WTC11 (cell line): Measurements from ENCODE around the gene HSPG2. TPM values are rescaled to one million over a fixed set of nuclear protein-coding genes. Genes with fewer than 3 reads are reported as not detected.

Experiments
- ATAC-seq: fragments of 200-7000 bp; cut with Tn5 transposase; 2 replicates; pipeline ENCODE4 v1.10.0; 2021; ENCODE audit warnings: mild to moderate bottlenecking, moderate library complexity
- CTCF ChIA-PET: fragments of 300-600 bp; sonication (Branson Sonifier 250); formaldehyde crosslinking; loops from one replicate; lab custom pipeline; 2021; ENCODE audit warnings: antibody characterized with exemption; lab: Charles Lee
- POLR2A ChIA-PET: fragments of 350-600 bp; sonication (Branson Sonifier 250); formaldehyde crosslinking; loops from one replicate; lab custom pipeline; 2021; ENCODE audit warnings: antibody characterized with exemption; lab: Charles Lee
- DNase-seq: peaks from one replicate; pipeline ENCODE4 v3.0.0; 2021; ENCODE audit warnings: low spot score
- H3K27ac Mint-ChIP-seq: 2 replicates; pipeline ENCODE4 v1.8.0; 2021; ENCODE audit warnings: mixed read lengths
- H3K27me3 Mint-ChIP-seq: 2 replicates; pipeline ENCODE4 v1.8.0; 2021; ENCODE audit warnings: low read depth, mild to moderate bottlenecking, moderate library complexity, mixed read lengths
- H3K36me3 Mint-ChIP-seq: 2 replicates; pipeline ENCODE4 v1.8.0; 2021; ENCODE audit warnings: mixed read lengths
- H3K4me1 Mint-ChIP-seq: 2 replicates; pipeline ENCODE4 v1.8.0; 2022; ENCODE audit warnings: mixed read lengths
- H3K4me3 Mint-ChIP-seq: 2 replicates; pipeline ENCODE4 v1.8.0; 2021; ENCODE audit warnings: mild to moderate bottlenecking, moderate library complexity, mixed read lengths
- H3K9me3 Mint-ChIP-seq: 2 replicates; pipeline ENCODE4 v1.8.0; 2021; ENCODE audit warnings: mixed read lengths
- ELF4 ChIP-seq: sonication (generic); formaldehyde crosslinking; IDR thresholded peaks from 2 replicates; pipeline ENCODE4 v1.8.1; 2022; ENCODE audit warnings: low read depth, mild to moderate bottlenecking, moderate library complexity, missing genetic modification reagents
- JUN ChIP-seq: sonication (generic); formaldehyde crosslinking; IDR thresholded peaks from 2 replicates; pipeline ENCODE4 v1.8.0; 2023; ENCODE audit warnings: mild to moderate bottlenecking, missing genetic modification reagents
- NFYB ChIP-seq: sonication (generic); formaldehyde crosslinking; conservative IDR thresholded peaks from 2 replicates; pipeline ENCODE4 v1.8.0; 2022; ENCODE audit warnings: low read depth, missing genetic modification reagents
- NR1H2 ChIP-seq: sonication (generic); formaldehyde crosslinking; IDR thresholded peaks from 2 replicates; pipeline ENCODE4 v1.9.0; 2021; ENCODE audit warnings: mild to moderate bottlenecking, moderate library complexity, missing genetic modification reagents
- PRRX2 ChIP-seq: fragments of 250-450 bp; sonication (Bioruptor Pico); IDR thresholded peaks from 2 replicates; pipeline ENCODE4 v1.8.0; 2021; ENCODE audit warnings: mild to moderate bottlenecking
- SMAD4 ChIP-seq: sonication (generic); formaldehyde crosslinking; IDR thresholded peaks from 2 replicates; pipeline ENCODE4 v1.8.0; 2022; ENCODE audit warnings: mild to moderate bottlenecking, missing genetic modification reagents
- ZBTB21 ChIP-seq: sonication (generic); formaldehyde crosslinking; IDR thresholded peaks from 2 replicates; pipeline ENCODE4 v1.8.1; 2023; ENCODE audit warnings: mild to moderate bottlenecking, missing genetic modification reagents, borderline replicate concordance
- ZBTB43 ChIP-seq: sonication (generic); formaldehyde crosslinking; IDR thresholded peaks from 2 replicates; pipeline ENCODE4 v1.8.1; 2023; ENCODE audit warnings: mild to moderate bottlenecking, missing genetic modification reagents
- ZNF219 ChIP-seq: sonication (generic); formaldehyde crosslinking; IDR thresholded peaks from 2 replicates; pipeline ENCODE4 v1.8.0; 2023; ENCODE audit warnings: missing genetic modification reagents, mild to moderate bottlenecking, borderline replicate concordance
- ZNF423 ChIP-seq: fragments of 250-450 bp; sonication (Bioruptor Pico); IDR thresholded peaks from 2 replicates; pipeline ENCODE4 v2.1.2; 2022; ENCODE audit warnings: mild to moderate bottlenecking, moderate library complexity
- ZNF532 ChIP-seq: fragments of 250-450 bp; sonication (Bioruptor Pico); IDR thresholded peaks from 2 replicates; pipeline ENCODE4 v1.9.0; 2021; ENCODE audit warnings: mild to moderate bottlenecking, borderline replicate concordance
- ZNF671 ChIP-seq: fragments of 250-450 bp; sonication (Bioruptor Pico); IDR thresholded peaks from 2 replicates; pipeline ENCODE4 v1.8.0; 2021; ENCODE audit warnings: mild to moderate bottlenecking
- total RNA-seq: library from RNA; stranded (reverse); gene quantifications from 3 replicates; pipeline ENCODE4 v1.2.3, GENCODE V29; 2021
- TF ChIP-seq, protein P1 (sequence below): sonication (generic); formaldehyde crosslinking; IDR thresholded peaks from 2 replicates; pipeline ENCODE4 v1.8.1; 2023; ENCODE audit warnings: mild to moderate bottlenecking, missing genetic modification reagents, moderate library complexity
- TF ChIP-seq, protein P2 (sequence below): fragments of 250-450 bp; sonication (Bioruptor Pico); IDR thresholded peaks from 2 replicates; pipeline ENCODE4 v1.9.0; 2021; ENCODE audit warnings: mild to moderate bottlenecking
- TF ChIP-seq, protein P3 (sequence below): fragments of 200-600 bp; IDR thresholded peaks from 2 replicates; pipeline ENCODE4 v1.8.0; 2022; ENCODE audit warnings: antibody characterized with exemption

HSPG2 gene
- total RNA-seq, 1 experiment from 2014 or later = 120 TPM

DNA sequence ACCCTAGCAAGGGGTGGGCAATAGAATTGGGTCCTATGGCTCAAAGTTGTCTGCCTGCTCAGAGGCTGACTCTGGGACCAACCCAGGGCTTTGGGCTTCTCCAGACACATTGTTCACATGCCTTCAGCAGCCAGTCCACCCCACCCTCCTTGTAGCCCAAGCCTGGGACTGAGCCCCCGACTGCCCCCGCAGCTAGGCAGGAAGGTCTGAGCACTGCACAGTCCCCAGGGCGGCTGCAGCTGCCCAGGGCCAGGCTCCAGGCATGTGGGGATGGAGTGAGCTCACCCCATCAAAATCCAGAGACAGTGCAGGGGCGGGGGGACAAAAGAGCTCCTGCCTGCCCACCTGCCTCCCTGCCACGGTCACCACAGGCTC, 35.6 kb downstream of the HSPG2 start:
- H3K4me1 Mint-ChIP-seq = peaks cover 31% of the 10 kb centered on the region

DNA sequence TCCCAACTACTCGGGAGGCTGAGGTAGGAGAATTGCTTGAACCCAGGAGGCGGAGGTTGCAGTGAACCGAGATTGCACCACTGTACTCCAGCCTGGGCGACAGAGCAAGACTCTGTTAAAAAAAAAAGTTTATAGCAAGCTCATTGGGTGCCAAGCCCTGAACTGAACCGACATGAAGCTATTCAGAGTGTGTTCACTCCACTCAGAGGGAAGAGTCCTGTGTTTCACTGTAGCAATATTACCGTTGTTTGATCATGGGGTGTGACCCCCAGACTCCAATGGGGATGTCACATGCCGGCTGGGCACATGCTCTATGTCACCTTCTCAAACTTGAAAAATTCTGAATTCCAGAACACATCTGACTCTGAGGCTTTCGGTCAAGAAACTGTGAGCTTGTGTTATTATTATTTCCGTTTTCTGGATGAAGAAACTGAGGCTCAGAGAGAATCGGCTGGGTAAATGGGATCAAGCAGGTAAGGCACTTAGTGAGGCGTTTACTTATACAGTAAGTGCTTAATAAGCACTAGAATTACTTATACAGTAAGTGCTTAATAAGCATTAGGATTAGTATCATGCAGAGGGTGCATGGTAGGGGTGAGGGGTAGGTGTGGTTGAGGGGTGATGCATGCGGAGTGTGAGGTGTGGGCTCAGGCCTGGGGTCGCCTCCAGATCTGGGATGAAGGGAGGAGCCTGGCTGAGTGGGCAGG, 36.2 kb downstream of the HSPG2 start:
- CTCF ChIA-PET = no interaction called here
- no peak for ATAC-seq
- no peak overlapping the region for H3K27ac Mint-ChIP-seq

More for the DNA sequence above, 35.6 kb downstream of the HSPG2 start:
- Mint-ChIP-seq H3K4me3 (no peak overlapping the region), H3K27me3 (no peaks in the 10 kb centered on the region), H3K27ac (peak overlapping the region; percentile 70), H3K9me3 (no peaks in the 10 kb centered on the region), H3K36me3 (peaks cover 3% of the 10 kb centered on the region; the same call in 1 of the 2 replicates)
- ATAC-seq = peak; percentile 49
- no peak for DNase-seq
- CTCF ChIA-PET = interaction anchor here (1.2 kb wide), 1 partner anchor 35 kb away, joined by 4 read pairs; the partner anchor contains the start of gene HSPG2
- TF ChIP-seq PRRX2 (no peak), ZNF219 (no peak), ZNF423 (CRISPR knock-in tag) (no peak), ZBTB21 (CRISPR knock-in tag) (no peak)
- TF ChIP-seq, protein P1, sequence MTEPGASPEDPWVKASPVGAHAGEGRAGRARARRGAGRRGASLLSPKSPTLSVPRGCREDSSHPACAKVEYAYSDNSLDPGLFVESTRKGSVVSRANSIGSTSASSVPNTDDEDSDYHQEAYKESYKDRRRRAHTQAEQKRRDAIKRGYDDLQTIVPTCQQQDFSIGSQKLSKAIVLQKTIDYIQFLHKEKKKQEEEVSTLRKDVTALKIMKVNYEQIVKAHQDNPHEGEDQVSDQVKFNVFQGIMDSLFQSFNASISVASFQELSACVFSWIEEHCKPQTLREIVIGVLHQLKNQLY = no peak
- POLR2A ChIA-PET = no interaction called here

DNA sequence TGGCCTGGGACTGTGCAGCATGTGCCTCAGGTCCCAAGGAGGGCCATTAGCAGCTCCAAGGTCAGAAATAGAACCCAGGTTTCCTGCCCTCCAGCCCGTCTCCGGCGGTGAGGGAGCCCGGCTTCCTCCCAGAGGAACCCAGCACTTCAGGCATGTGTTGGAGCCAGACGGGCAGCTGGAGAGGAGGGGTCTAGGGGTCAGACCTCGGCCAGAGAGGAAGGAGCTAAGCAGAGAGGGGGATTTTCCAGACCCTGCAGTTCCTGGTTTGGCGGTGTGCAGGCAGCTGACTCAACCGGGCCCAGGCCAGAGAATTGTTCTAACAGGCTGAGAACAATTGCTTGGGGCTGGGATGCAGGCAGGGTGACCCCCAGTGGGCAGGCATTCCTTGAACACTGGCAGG, 37.1 kb downstream of the HSPG2 start:
- peaks cover 31% of the 10 kb centered on the region for H3K4me1 Mint-ChIP-seq
- peak overlapping the region; percentile 74 for H3K27ac Mint-ChIP-seq
- H3K36me3 Mint-ChIP-seq = peaks cover 3% of the 10 kb centered on the region; the same call in 1 of the 2 replicates
- no peak overlapping the region for H3K4me3 Mint-ChIP-seq
- H3K9me3 Mint-ChIP-seq = no peaks in the 10 kb centered on the region
- CTCF ChIA-PET = no interaction called here
- no peaks in the 10 kb centered on the region for H3K27me3 Mint-ChIP-seq
- POLR2A ChIA-PET = no interaction called here
- DNase-seq = no peak
- ATAC-seq = no peak
- TF ChIP-seq, protein P2, sequence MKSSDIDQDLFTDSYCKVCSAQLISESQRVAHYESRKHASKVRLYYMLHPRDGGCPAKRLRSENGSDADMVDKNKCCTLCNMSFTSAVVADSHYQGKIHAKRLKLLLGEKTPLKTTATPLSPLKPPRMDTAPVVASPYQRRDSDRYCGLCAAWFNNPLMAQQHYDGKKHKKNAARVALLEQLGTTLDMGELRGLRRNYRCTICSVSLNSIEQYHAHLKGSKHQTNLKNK (CRISPR knock-in tag) = no peak
- no peak for TF ChIP-seq NFYB (CRISPR knock-in tag)
- no peak for TF ChIP-seq ZBTB43 (CRISPR knock-in tag)
- TF ChIP-seq NR1H2 (CRISPR knock-in tag) = no peak
- no peak for TF ChIP-seq ZNF671 (CRISPR knock-in tag)
- TF ChIP-seq ZNF219 = no peak
- no peak for TF ChIP-seq JUN (CRISPR knock-in tag)
- TF ChIP-seq ELF4 (CRISPR knock-in tag) = no peak
- TF ChIP-seq ZNF532 = no peak
- no peak for TF ChIP-seq SMAD4 (CRISPR knock-in tag)

More for the DNA sequence above, 36.2 kb downstream of the HSPG2 start:
- H3K36me3 Mint-ChIP-seq = peaks cover 3% of the 10 kb centered on the region; the same call in 1 of the 2 replicates
- no peak overlapping the region for H3K4me3 Mint-ChIP-seq
- TF ChIP-seq, protein P3, sequence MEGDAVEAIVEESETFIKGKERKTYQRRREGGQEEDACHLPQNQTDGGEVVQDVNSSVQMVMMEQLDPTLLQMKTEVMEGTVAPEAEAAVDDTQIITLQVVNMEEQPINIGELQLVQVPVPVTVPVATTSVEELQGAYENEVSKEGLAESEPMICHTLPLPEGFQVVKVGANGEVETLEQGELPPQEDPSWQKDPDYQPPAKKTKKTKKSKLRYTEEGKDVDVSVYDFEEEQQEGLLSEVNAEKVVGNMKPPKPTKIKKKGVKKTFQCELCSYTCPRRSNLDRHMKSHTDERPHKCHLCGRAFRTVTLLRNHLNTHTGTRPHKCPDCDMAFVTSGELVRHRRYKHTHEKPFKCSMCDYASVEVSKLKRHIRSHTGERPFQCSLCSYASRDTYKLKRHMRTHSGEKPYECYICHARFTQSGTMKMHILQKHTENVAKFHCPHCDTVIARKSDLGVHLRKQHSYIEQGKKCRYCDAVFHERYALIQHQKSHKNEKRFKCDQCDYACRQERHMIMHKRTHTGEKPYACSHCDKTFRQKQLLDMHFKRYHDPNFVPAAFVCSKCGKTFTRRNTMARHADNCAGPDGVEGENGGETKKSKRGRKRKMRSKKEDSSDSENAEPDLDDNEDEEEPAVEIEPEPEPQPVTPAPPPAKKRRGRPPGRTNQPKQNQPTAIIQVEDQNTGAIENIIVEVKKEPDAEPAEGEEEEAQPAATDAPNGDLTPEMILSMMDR = no peak
- TF ChIP-seq ZBTB43 (CRISPR knock-in tag) = no peak
- TF ChIP-seq NFYB (CRISPR knock-in tag) = no peak
- peaks cover 31% of the 10 kb centered on the region for H3K4me1 Mint-ChIP-seq
- POLR2A ChIA-PET = no interaction called here
- no peaks in the 10 kb centered on the region for H3K27me3 Mint-ChIP-seq
- H3K9me3 Mint-ChIP-seq = no peaks in the 10 kb centered on the region
- no peak for DNase-seq
